GM18861 (cell line): ENCODE measurements around the gene SPTLC2.
"Not testable (repeated sequence)": the region's sequence is repeated elsewhere in the genome, so short reads cannot be mapped to it uniquely, and the experiment has no call there.

Experiments
- ATAC-seq: cut with Tn5 transposase; IDR thresholded peaks from one replicate; pipeline ENCODE4 v1.9.1; 2021; ENCODE audit not compliant: unreplicated experiment

SPTLC2 gene

DNA sequence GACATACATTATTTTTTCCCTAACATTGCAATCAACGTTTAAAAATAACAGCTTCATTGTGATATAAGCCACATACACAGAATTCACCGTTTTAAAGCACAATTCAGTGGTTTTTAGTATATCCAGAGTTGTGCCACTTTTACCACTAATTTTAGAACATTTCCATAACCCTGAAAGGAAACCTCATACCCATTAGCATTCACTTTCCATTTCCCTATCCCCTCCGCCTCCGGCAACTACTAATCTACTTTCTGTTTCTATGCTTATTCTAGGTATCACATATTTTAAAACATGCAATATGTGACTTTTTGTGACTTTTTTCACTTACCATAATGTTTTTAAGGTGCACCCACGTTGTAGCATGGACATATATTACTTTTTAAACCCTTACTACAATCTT is 62.2 kb downstream of the SPTLC2 start:
- ATAC-seq: peak; percentile 40

DNA sequence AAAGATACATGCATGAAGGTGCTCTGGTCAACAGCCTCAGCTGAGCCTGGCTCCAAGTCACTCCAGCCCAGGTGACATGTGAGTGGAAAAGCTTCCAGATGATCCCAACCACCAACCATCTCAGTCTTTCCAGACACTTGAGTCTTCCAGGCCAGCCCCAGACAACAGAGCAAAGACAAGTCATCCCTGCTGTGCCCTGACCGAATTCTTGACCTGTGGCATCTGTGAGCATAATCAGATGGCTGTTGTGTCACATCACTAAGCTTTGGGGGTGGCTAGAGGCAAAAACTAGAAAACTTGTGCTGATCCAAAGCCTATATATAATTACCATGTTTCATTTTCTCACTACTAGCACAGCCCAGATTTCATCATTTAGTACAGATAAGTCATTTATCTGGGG is 67.0 kb downstream of the SPTLC2 start:
- no peak for ATAC-seq

DNA sequence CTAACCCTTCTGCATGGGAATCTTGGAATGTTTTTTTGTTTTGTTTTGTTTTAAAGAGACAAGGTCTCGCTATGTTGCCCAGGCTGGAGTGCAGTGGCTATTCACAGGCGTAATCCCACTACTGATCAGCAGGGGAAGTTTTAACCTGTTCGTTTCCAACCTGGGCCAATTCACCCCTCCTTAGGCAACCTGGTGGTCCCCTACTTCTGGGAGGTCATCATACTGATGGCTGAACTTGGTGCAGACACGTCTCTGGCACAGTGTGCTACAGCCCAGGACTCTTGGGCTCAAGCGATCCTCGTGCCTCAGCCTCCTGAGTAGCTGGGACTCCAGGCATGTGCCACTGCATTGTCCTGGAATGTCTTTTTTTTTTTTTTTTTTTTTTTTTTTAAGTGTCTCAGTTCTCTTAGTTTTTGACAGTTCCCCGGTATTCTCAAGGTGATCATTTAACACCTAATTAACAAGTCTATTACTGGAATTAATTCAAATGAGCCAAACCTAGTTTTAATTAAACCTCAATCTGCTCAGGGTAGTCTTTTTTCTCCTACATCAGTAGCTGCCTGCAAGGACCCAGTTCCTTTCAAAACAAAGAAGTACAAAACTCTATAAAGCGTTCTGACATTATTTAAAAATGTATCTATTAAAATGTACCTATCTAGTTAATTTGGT is 68.8 kb downstream of the SPTLC2 start:
- no peak for ATAC-seq

DNA sequence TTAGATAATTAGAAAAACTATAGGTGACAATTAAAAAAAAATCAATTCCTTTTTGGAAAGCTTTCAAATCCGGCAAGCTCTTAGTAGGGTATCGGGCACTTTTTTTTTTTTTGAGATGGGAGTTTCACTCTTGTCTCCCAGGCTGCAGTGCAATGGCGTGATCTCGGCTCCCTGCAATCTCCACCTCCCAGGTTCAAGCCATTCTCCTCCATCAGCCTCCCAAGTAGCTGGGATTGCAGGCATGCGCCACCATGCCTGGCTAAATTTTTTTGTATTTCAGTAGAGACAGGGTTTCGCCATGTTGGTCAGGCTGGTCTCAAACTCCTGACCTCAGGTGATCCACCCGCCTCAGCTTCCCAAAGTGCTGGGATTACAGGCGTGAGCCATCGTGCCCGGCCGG is 71.3 kb downstream of the SPTLC2 start:
- not testable (repeated sequence) for ATAC-seq

DNA sequence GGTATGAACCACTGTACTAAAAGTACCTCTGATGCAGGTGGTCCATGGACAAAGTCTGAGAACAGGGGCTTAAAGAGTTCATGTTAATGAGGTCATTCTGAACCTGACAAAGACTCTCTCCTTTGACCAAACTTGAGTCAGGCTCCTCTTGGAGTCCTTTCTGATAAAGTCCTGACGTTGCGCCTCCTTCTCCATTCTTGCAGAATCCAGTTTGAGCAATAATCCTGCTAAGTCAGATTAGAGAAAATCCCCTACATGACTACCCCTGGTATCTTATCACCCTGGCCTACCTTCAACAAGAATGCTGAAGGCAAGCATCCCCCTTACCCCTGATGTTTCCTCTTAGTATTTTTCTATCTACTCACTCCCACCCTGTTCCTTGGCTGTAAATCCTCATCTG is 71.9 kb downstream of the SPTLC2 start:
- no peak for ATAC-seq

DNA sequence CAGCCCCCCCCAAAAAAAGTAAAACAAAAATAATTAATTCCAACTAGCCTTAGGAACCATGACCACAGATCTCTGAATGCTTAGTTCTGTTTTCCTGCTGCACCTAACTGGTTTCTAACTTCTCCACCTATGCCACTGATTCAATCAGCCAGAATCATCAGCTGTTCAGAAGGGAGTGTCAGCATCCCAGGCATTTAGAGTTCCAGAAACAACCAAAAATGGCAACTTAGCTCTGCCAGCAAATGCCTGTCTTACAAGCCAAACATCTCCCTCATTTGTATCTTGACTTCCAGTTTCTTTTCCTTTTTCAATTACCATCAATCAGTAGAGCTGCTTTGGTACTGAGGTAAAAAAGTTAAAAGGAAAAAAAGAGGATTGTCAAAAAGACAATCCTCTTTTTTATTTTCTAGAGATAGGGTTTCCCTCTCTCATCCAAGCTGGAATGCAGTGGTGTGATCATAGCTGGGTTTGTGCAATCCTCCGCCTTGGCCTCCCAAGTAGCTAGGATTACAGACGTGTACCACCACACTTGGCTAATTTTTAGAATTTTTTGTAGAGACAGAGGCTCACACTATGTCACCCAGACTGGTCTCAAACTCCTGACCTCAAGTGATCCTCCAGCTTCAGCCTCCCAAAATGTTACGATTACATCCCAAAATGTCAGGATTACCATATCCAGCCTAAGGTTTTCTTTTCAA is 72.7 kb downstream of the SPTLC2 start:
- no peak for ATAC-seq

DNA sequence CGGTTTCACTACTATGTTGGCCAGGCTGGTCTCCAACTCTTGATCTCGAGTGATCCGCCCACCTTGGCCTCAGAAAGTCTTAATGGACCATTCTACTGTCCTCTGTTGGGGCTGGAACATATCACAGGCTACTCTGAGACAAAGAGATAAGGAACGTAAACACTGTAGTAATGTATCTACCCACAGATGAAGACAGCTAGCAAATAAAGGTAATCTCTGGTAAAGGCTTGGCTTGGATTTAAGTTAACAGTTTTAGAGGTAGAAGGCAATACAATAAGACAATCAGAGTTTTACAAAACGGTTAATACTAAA is 73.2 kb downstream of the SPTLC2 start:
- no peak for ATAC-seq

DNA sequence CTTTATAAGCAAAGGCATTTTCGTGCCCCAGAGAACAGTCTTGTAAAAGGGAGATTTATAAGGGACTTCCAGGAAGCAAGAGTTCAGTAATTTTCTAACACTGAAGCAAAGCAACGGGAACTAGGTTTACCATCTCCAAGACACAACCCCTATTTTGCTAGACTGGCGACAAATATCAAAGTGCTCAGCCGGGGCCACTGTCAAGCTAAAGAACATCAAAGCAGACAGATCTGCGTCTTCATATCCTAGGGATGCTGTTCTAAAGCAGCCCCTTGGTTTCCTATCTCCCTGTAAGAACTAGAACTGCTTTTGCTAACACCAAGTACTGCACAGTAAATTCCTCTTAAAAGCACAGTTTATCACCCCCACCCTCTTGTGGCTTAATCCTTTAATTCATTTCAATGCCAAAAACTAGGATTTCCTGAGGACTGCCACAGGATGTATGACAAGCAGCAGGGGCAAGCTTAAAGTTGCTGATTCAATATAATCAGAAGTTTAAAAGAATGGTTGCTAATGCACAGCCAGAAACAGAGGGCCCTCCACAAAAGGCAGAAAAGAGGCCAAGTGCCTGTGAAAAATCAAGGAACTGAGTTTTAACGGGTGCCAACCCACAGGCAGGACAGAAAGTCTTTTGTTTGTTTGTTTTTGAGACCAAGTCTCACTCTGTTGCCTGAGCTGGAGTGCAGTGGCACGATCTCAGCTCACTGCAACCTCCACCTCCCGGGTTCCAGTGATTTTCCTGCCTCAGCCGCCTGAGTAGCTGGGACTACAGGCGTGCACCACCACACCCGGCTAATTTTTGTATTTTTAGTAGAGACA is 73.8 kb downstream of the SPTLC2 start:
- no peak for ATAC-seq

DNA sequence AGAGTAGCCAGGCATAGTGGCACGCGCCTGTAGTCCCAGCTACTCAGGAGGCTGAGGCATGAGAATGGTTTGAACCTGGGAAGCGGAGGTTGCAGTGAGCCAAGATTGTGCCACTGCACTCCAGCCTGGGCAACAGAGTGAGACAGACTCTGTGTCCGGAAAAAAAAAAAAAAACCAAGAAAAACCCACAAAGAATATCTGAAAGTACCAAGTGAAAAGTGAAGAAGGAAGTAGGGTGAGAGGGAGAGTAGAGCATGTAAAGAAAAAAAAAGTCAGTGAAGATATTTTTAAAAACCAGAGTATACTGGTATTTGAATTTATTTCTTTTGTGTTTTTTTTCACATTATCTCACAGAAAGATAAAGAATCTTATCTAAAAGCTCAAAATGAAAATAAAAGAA is 74.5 kb downstream of the SPTLC2 start:
- ATAC-seq: peak; percentile 64

DNA sequence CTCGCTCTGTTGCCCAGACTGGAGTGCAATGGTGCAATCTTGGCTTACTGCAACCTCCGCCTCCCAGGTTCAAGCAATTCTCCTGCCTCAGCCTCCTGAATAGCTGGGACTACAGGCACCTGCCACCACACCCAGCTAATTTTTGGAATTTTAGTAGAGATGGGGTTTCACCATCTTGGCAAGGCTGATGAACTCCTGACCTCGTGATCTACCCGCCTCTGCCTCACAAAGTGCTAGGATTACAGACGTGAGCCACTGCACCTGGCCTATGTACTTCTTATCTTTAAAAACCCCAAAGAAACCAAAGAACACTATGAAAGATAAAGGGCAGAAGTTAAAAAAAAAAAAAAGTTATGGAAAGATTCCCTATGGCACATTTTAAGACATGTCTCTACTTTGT is 79.5 kb downstream of the SPTLC2 start:
- ATAC-seq: not testable (repeated sequence)

DNA sequence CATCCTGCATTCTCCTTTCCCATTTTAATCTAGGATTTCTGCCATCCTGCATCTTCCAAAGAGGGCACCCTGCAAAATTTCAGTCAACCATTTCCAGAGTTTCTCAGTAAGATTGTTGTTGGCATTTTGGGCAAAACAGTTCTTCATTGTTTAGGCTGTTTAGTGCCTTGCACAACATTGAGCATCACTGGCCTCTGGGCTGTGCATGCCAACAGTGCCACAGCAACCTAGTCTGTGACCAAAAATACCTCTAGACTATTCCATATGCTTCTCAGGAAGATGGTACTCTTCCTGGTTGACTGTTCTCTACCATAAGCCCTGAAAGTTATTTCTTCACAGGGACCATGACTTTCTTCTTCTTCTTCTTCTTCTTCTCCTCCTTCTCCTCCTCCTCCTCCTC is 85.4 kb downstream of the SPTLC2 start:
- ATAC-seq: no peak

DNA sequence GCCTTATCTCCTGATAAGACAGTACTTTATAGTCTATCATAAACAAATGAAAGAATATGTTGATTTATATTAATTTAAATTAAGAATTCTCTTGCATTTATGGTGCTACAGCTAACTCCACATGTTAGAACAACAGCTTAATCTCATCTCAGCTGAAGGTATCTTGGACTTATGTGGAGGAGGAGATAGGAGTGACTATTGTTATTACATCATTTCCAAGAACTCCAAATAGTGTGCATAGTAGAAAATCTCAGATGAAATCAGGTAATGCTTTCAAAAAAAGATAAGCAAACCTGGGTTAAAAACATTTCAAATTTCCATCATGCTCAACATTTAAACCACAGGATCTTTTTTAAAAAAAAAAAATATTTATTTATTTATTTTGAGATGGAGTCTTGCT is 86.5 kb downstream of the SPTLC2 start:
- no peak for ATAC-seq

DNA sequence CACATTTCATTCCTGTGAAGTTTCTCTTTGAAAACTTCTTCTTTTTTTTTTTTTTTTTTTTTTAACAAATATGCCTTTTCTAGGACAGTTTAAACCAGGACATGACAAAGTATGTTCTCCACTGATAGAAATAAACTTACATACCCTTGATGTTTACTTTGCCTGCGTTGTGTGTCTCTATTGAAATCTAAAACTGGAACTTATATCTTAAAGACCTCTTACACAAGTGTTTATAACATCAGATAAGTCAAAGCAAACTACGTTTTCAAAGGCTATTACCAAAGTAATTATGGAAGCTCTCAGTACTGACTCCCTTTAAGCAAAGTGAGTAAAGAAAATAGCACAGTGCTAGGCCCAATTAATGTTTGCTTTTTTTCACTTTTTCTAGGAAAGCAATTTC is 87.2 kb downstream of the SPTLC2 start:
- ATAC-seq: no peak

DNA sequence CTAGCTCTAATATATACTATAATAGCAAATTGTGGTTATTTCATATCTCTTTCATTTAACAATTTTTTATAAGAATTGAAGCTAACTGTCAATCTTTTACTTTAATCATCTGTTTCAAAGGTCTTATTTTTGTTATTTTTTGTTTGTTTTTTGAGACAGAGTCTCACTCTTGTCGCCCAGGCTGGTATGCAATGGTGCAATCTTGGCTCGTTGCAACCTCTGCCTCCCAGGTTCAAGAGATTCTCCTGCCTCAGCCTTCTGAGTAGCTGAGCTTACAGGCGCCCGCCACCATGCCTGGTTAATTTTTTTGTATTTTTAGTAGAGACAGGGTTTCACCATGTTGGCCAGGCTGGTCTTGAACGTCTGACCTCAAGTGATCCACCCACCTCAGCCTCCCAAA is 87.7 kb downstream of the SPTLC2 start:
- not testable (repeated sequence) for ATAC-seq

DNA sequence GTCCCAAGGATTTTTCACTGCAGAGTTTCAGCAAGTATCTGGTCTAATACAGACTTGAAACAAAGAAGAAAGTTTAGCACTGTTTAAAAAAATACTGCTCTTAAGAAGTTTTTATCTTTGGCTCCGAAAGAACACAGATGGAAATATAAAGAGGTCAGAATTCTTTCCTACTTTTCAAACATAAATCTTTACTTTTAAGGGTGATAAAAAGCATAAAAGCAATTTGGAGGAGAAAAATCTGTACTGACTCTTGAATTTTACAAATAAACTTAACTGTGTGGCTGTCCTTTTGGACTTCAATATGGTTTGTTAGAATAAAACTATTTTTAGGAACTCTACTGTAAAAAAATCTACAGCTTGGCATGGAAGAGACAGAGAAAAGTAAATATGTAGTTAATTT is 90.2 kb downstream of the SPTLC2 start:
- ATAC-seq: no peak

DNA sequence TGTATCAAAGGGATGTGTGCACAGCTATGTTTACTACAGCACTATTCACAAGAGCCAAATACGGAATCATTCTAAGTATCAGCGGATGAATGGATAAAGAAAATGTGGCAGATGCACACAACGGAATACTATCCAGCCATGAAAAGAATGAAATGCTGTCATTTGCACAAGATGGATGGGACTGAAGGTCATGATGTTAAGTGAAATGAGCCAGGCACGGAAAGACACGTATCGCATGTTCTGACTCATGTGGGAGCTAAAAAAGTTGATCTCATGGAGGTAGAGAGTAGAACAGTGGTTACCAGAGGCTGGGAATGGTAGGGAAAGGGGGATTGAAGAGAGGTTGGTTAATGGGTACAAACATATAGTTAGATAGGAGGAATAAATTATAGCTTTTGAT is 91.9 kb downstream of the SPTLC2 start:
- no peak for ATAC-seq

DNA sequence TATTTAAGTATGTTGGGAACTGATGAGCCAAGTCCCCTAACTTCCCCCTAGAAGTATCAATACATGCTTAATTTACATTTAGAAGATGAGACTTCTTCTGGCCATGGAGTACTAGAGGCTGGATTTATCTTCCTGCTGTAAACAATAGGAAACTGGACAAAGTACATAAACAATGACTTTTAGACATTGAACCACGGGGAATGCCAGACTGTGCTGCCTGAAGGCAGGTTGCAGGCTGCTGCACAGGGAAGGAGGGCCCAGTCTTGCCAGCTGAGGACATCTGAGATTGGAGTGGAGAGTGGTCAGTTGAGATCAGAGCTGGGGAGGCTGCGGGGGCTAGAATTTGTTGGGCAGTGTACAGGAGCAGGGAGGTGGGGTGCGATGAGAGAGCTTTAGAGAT is 93.3 kb downstream of the SPTLC2 start:
- ATAC-seq: no peak

DNA sequence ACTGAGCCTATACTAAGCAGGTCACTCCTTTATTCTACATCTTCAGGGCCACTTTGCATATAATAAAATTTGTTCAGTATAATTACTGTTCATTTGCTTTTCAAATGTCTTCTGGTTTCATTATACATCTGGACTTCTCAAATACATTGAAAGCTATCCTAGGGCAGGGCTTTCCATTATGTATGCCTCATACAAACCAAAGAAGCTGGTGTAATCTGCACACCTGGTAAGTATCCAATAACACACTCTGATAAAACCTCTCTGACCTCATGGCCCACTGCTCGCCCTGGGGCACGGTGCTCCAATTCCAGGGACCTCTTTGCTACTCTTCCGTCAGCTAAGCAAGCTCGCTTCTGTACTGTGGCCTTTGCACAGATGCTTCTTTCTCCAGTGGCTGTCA is 95.9 kb downstream of the SPTLC2 start:
- no peak for ATAC-seq

DNA sequence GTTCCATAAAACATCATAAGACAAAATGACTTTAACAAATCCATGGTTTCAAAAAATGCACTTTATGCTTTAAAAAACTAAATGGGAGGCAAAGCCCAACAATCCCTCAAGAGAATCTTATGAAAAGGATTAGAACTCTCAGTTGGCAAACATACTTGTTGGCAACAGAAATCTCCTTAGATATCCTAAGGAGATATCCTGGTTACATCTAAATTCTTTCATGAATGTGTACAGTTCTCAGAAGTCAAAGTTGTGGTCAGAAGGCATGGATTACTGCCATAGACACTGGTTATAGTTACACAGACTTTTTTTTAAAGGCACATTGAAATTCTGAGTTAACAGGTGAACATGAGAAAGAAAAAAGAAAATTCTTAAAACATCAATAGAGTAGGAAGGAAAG is 100.3 kb downstream of the SPTLC2 start:
- ATAC-seq: no peak

DNA sequence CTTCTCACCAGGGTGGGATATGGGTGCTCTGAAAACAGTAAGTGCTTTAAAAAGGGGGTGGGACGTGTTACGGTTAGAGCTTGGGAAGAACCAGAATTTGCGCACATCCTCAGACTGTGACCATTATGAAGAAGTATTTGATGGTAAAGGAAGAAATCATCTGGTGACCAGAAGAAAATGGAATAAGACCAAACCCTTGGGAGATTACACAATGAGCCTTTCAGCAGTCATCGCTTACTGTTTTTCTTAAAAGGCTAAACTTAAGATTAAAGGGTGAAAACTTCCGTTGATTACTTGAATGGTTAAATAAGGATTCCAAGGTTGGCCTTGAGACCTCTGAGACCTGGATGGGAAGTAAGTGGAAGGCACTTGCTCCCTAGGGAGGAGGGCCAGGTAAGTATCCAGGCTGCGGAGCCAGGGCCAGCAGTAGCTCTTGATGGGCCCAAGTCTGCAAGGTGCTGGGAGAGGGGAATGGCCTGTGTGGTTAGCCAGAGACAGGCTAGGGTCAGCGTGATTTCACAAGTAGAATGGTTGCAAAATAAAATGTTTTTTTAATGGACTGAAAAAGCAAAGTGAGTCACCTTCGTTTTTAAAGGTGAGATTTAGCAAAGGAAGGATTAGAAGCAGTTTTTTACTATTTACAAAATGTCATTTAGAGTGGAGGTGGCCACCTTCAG is 104.8 kb downstream of the SPTLC2 start:
- no peak for ATAC-seq

DNA sequence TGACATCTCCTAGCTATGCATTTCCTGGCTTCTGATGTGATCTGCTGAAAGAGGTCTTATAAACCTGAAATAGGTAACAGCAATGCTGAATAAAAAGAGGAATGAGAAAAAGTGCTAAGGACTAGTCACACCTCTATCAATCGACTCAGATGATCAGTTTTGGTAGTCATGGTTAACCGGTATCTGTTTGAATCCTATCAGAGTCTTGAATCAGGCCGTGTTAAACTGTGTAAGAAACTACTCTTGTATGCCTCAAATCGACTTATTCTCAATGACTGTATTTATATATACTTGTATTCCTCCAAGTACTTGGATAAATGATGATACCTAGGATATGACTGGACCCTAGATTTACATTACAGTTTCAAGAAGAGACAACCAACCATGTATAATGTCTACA is 107.1 kb downstream of the SPTLC2 start:
- ATAC-seq: no peak

DNA sequence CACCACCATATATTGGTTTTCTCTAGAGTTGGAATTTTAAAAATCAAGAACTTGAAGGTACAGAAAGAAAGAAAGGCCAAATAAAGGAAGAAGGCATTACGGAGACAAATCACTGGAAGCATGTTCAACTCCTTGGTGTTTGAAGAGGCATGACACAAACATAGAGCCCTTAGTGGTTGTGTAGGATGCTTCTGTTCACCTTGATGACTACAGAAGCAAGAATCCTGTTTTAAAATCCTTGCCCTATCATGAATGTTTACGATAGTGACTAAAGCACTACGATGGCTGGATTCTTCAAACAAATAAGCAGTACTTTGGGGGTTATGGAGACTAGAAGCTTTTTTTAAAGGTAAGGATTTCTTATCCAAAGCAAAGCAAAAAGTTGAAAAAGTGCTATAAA is 107.6 kb downstream of the SPTLC2 start:
- ATAC-seq: no peak
